Ascending aorta (tissue), 2 donors: ENCODE data around the gene SLC24A3. TPM values are rescaled to one million over a fixed set of nuclear protein-coding genes. Genes with fewer than 3 reads are reported as not detected.

Experiments used
- DNase-seq, 2 donors: peaks; one replicate each; pipeline ENCODE4 v3.0.0-alpha.2; 2019; ENCODE audit warnings: low spot score in 2 of 2
- H3K27ac ChIP-seq, 2 donors: fragments of 200-600 bp; sonication (generic); one replicate each; pipeline ENCODE4 v1.5.1; 2016 to 2017; ENCODE audit warnings: mild to moderate bottlenecking in 1 of 2
- H3K27me3 ChIP-seq: fragments of 200-600 bp; sonication (generic); one replicate; pipeline ENCODE4 v1.5.1; 2017
- H3K36me3 ChIP-seq, 2 donors: fragments of 200-600 bp; sonication (generic); one replicate each; pipeline ENCODE4 v1.5.1; 2016
- H3K4me1 ChIP-seq, 2 donors: fragments of 200-600 bp; sonication (generic); one replicate each; pipeline ENCODE4 v1.5.1; 2016 to 2017; ENCODE audit warnings: mild to moderate bottlenecking in 1 of 2
- H3K4me3 ChIP-seq, 2 donors: fragments of 200-600 bp; sonication (generic); one replicate each; pipeline ENCODE4 v1.5.1; 2016 to 2017; ENCODE audit warnings: mild to moderate bottlenecking in 1 of 2
- H3K9me3 ChIP-seq, 2 donors: fragments of 200-600 bp; sonication (generic); one replicate each; pipeline ENCODE4 v1.5.1; 2016
- CTCF ChIP-seq, 3 experiments: fragments of 200-600 bp in 2 of 3; fragments of 450-650 bp in 1 of 3; sonication (generic) in 2 of 3; IDR thresholded peaks; one replicate each; pipeline ENCODE4 v1.5.1; 2016 to 2019; ENCODE audit warnings: antibody characterized with exemption in 3 of 3, mild to moderate bottlenecking in 1 of 3, moderate library complexity in 1 of 3
- intact Hi-C: fragments of 100-400 bp; cut with DNase I; formaldehyde crosslinking; loops from one replicate; pipeline ENCODE4 v1.15.1; 2023
- total RNA-seq: library from RNA; depleted of rRNA; stranded (reverse); fragments of >200 nt; gene quantifications from one replicate; pipeline ENCODE4 v1.1.0, GENCODE V29; 2016

The SLC24A3 gene
- total RNA-seq, 1 donor from 2014 or later = 12.9 TPM

GRCh38 chr20:19244291-19244690, 31.8 kb downstream of the SLC24A3 start:
- Histone ChIP-seq H3K27me3 (no peaks in the 10 kb centered on the region), H3K4me3 (no peak overlapping the region), H3K9me3 (no peaks in the 10 kb centered on the region), H3K27ac (no peak overlapping the region), H3K4me1 (no peaks in the 10 kb centered on the region), H3K36me3 (no peaks in the 10 kb centered on the region)
- no peak for DNase-seq
- intact Hi-C loops = no loop called here
- no peak for TF ChIP-seq CTCF (IDR thresholded peaks at IDR 0.05)

GRCh38 chr20:19249106-19249879, 36.9 kb downstream of the SLC24A3 start:
- Histone ChIP-seq H3K4me3 (no peak overlapping the region), H3K27ac (no peak overlapping the region), H3K36me3 (no peaks in the 10 kb centered on the region), H3K9me3 (no peaks in the 10 kb centered on the region), H3K4me1 (no peaks in the 10 kb centered on the region), H3K27me3 (no peaks in the 10 kb centered on the region)
- DNase-seq = no peak
- no peak for TF ChIP-seq CTCF (IDR thresholded peaks at IDR 0.05)
- intact Hi-C loops = no loop called here

GRCh38 chr20:19250346-19250745, 37.9 kb downstream of the SLC24A3 start:
- Histone ChIP-seq H3K4me1 (no peaks in the 10 kb centered on the region), H3K27ac (no peak overlapping the region), H3K4me3 (no peak overlapping the region), H3K27me3 (no peaks in the 10 kb centered on the region), H3K36me3 (no peaks in the 10 kb centered on the region), H3K9me3 (no peaks in the 10 kb centered on the region)
- no peak for DNase-seq
- intact Hi-C loops = no loop called here
- TF ChIP-seq CTCF (IDR thresholded peaks at IDR 0.05) = no peak

- Histone ChIP-seq H3K27ac (no peak overlapping the region), H3K36me3 (no peaks in the 10 kb centered on the region), H3K4me3 (no peak overlapping the region), H3K4me1 (no peaks in the 10 kb centered on the region), H3K27me3 (no peaks in the 10 kb centered on the region), H3K9me3 (no peaks in the 10 kb centered on the region)
- intact Hi-C loops = no loop called here
- DNase-seq = peak in 1 of 2 donors; percentile 33
- no peak for TF ChIP-seq CTCF (IDR thresholded peaks at IDR 0.05)
Measured at GRCh38 chr20:19251506-19251905, 39.1 kb downstream of the SLC24A3 start.

GRCh38 chr20:19251958-19252357, 39.5 kb downstream of the SLC24A3 start:
- Histone ChIP-seq H3K4me1 (no peaks in the 10 kb centered on the region), H3K27me3 (no peaks in the 10 kb centered on the region), H3K36me3 (no peaks in the 10 kb centered on the region), H3K9me3 (no peaks in the 10 kb centered on the region), H3K27ac (no peak overlapping the region), H3K4me3 (no peak overlapping the region)
- TF ChIP-seq CTCF (IDR thresholded peaks at IDR 0.05) = no peak
- peak in 1 of 2 donors; percentile 15 for DNase-seq
- intact Hi-C loops = no loop called here
